ENCODE results near the gene FGFRL1.

FGFRL1 gene

GRCh38 chr4:1075809-1076699 is 64.6 kb downstream of the FGFRL1 start:
- DNase-seq (ENCODE audit: low spot score), result no peak

Data from COLO829 (cell line).